Gastroesophageal sphincter (tissue), 4 donors: ENCODE results near the gene RECQL5. TPM values are rescaled to one million over a fixed set of nuclear protein-coding genes. Genes with fewer than 3 reads are reported as not detected.

Experiments used
- ATAC-seq: fragments of 150-250 bp; one replicate; pipeline ENCODE4 v1.9.1; 2016; ENCODE audit warnings: mild to moderate bottlenecking, moderate library complexity
- H3K27ac ChIP-seq, 4 donors: fragments of 200-600 bp; sonication (generic) in 3 of 4; 1 replicate in 3 of 4; 2 replicates in 1 of 4; pipeline ENCODE4 v1.5.1; 2016 to 2019
- H3K27me3 ChIP-seq: fragments of 200-600 bp; sonication (generic); one replicate; pipeline ENCODE4 v1.5.1; 2019
- H3K36me3 ChIP-seq, 2 donors: fragments of 200-600 bp; sonication (generic); one replicate each; pipeline ENCODE4 v1.5.1; 2019; ENCODE audit warnings: control low read depth in 1 of 2
- H3K4me1 ChIP-seq, 3 donors: fragments of 200-600 bp; sonication (generic); 1 replicate in 2 of 3; 2 replicates in 1 of 3; pipeline ENCODE4 v1.5.1; 2016 to 2019; ENCODE audit warnings: control low read depth in 2 of 3
- H3K4me3 ChIP-seq, 2 donors: fragments of 200-600 bp; sonication (generic); one replicate each; pipeline ENCODE4 v1.5.1; 2019; ENCODE audit warnings: mild to moderate bottlenecking in 1 of 2, moderate library complexity in 1 of 2
- H3K9me3 ChIP-seq, 3 donors: fragments of 200-600 bp; sonication (generic); one replicate each; pipeline ENCODE4 v1.5.1; 2017 to 2019; ENCODE audit warnings: control low read depth in 2 of 3
- CTCF ChIP-seq, 4 experiments: fragments of 200-600 bp in 2 of 4; fragments of 450-650 bp in 2 of 4; sonication (generic) in 1 of 4; IDR thresholded peaks; one replicate each; pipeline ENCODE4 v1.5.1; 2017 to 2019; ENCODE audit warnings: antibody characterized with exemption in 4 of 4, mild to moderate bottlenecking in 2 of 4, moderate library complexity in 2 of 4
- EP300 ChIP-seq: sonication (generic); formaldehyde crosslinking; IDR thresholded peaks from one replicate; pipeline ENCODE4 v1.6.1; 2017; ENCODE audit warnings: antibody characterized with exemption, mild to moderate bottlenecking
- POLR2A ChIP-seq, 2 donors: fragments of 450-650 bp; IDR thresholded peaks; one replicate each; pipeline ENCODE4 v1.6.1; 2017; ENCODE audit warnings: antibody characterized with exemption in 2 of 2, mild to moderate bottlenecking in 2 of 2, moderate library complexity in 1 of 2
- POLR2AphosphoS5 ChIP-seq: sonication (generic); formaldehyde crosslinking; IDR thresholded peaks from one replicate; pipeline ENCODE4 v1.6.1; 2017; ENCODE audit warnings: antibody characterized with exemption
- WGBS, 2 donors: methylation state at CpG; one replicate each; pipeline ENCODE4 v1.1.5; 2018; ENCODE audit warnings: low coverage in 1 of 2; 5-methylcytosine and 5-hydroxymethylcytosine counted together
- total RNA-seq, 4 donors: library from RNA; depleted of rRNA; stranded (reverse); fragments of >200 nt; gene quantifications; one replicate each; pipeline ENCODE4 v1.1.0, GENCODE V29; 2016

RECQL5 gene
- total RNA-seq, 4 donors from 2014 or later = 6.4 to 15.1 (median 13.6) TPM

- Histone ChIP-seq H3K4me3 (no peak overlapping the region), H3K9me3 (no peaks in the 10 kb centered on the region), H3K27ac (no peak overlapping the region), H3K27me3 (no peaks in the 10 kb centered on the region), H3K36me3 (peaks cover 0 to 72% of the 10 kb centered on the region in 2 donors), H3K4me1 (peaks cover 0 to 42% (median 6%) of the 10 kb centered on the region in 3 donors)
- TF ChIP-seq POLR2A (IDR thresholded peaks at IDR 0.05) (no peak), EP300 (no peak), POLR2AphosphoS5 (no peak), CTCF (IDR thresholded peaks at IDR 0.05) (no peak)
- no peak for ATAC-seq
- WGBS, 2 donors = 68 to 78% methylated on average over 3 to 4 of the region's 4 CpGs
These were observed 6.5 kb upstream of the RECQL5 start for GRCh38 chr17:75673487-75673886.

DNA sequence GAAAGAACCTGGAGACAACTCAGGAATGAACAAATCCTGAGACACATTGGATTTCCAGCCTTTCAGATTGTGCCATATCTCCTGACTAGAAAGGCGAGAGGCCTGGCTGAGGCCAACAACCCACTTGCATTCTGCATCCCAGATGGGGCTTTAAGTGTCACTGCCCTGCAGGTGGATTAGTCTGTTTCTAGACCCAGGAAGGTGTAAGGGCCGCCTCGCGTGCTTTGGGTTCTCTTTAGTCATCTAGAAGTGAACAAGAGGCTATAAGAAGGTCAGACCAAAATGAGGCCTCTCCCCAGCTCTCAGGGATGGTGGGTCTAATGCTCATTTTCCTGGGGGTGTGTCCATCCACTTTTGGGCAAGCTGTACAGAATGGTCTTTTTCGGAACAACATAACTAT, 5.1 kb upstream of the RECQL5 start:
- Histone ChIP-seq H3K4me1 (peaks cover 6 to 46% (median 12%) of the 10 kb centered on the region in 3 donors), H3K27me3 (no peaks in the 10 kb centered on the region), H3K9me3 (no peaks in the 10 kb centered on the region), H3K27ac (no peak overlapping the region), H3K36me3 (peaks cover 0 to 71% of the 10 kb centered on the region in 2 donors), H3K4me3 (no peak overlapping the region)
- TF ChIP-seq EP300 (no peak), POLR2AphosphoS5 (no peak), CTCF (IDR thresholded peaks at IDR 0.05) (no peak), POLR2A (IDR thresholded peaks at IDR 0.05) (no peak)
- no peak for ATAC-seq
- WGBS, 2 donors = 91 to 94% methylated on average over 5 of the region's 5 CpGs

GRCh38 chr17:75670868-75671267, 3.9 kb upstream of the RECQL5 start:
- no peak for TF ChIP-seq POLR2A (IDR thresholded peaks at IDR 0.05)
- no peak for TF ChIP-seq EP300
- no peak for TF ChIP-seq CTCF (IDR thresholded peaks at IDR 0.05)
- no peak for TF ChIP-seq POLR2AphosphoS5
- Histone ChIP-seq H3K4me3 (no peak overlapping the region), H3K27me3 (no peaks in the 10 kb centered on the region), H3K9me3 (no peaks in the 10 kb centered on the region), H3K36me3 (peaks cover 0 to 65% of the 10 kb centered on the region in 2 donors), H3K4me1 (peaks cover 6 to 55% (median 18%) of the 10 kb centered on the region in 3 donors), H3K27ac (no peak overlapping the region)
- 70 to 80% methylated on average over 5 of the region's 5 CpGs for WGBS, 2 donors
- ATAC-seq = no peak

- no peak for ATAC-seq
- H3K36me3 ChIP-seq = peaks cover 0 to 63% of the 10 kb centered on the region in 2 donors
- H3K4me3 ChIP-seq = peak overlapping the region in 1 of 2 donors; percentile 78
- H3K4me1 ChIP-seq = peaks cover 6 to 52% (median 16%) of the 10 kb centered on the region in 3 donors
- no peaks in the 10 kb centered on the region for H3K9me3 ChIP-seq
- TF ChIP-seq POLR2A (IDR thresholded peaks at IDR 0.05) = no peak
- H3K27ac ChIP-seq = no peak overlapping the region
- H3K27me3 ChIP-seq = no peaks in the 10 kb centered on the region
- WGBS, 2 donors = 42 to 66% methylated on average over 2 to 4 of the region's 4 CpGs
These were observed 1.5 kb upstream of the RECQL5 start for GRCh38 chr17:75668489-75668888.

DNA sequence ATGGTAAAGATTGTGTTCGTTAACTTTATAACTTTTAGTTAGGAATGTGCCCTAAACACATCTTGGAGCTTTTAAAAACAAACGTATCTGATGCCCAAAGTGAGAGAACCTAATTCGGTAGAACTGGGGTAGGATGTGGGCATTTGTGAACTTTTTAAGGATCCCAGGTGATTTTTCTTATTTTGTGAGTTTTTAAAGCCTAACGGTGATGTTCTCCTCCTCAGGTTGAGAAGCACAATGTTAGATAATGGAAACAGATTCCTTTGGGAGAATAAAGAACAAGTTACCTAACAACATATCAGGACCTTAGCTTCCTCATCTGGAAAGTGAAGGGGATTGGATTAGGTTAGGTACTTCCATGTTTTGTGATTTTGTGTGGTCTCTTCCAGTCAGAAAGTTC, 871 bp upstream of the RECQL5 start:
- WGBS, 2 donors = 4 to 5% methylated on average over 4 of the region's 4 CpGs
- no peak for ATAC-seq
- peak overlapping the region; percentile 78 to 94 (median 87) for H3K27ac ChIP-seq
- TF ChIP-seq EP300 = no peak
- no peak for TF ChIP-seq POLR2A (IDR thresholded peaks at IDR 0.05)
- no peak for TF ChIP-seq POLR2AphosphoS5
- no peak for TF ChIP-seq CTCF (IDR thresholded peaks at IDR 0.05)
- peak overlapping the region; percentile 73 to 78 for H3K4me3 ChIP-seq
- H3K36me3 ChIP-seq = peaks cover 0 to 63% of the 10 kb centered on the region in 2 donors
- peaks cover 6 to 52% (median 16%) of the 10 kb centered on the region in 3 donors for H3K4me1 ChIP-seq
- no peaks in the 10 kb centered on the region for H3K27me3 ChIP-seq
- H3K9me3 ChIP-seq = no peaks in the 10 kb centered on the region
